ENCODE data around the gene NLGN1. TPM values are rescaled to one million over a fixed set of nuclear protein-coding genes. Genes with fewer than 3 reads are reported as not detected.

NLGN1 gene
- total and polyA plus RNA-seq, 2 of the 13 experiments (the other 11 are each of a cell fraction or from before 2014, with no cell fraction given) = not detected

- CTCF ChIA-PET (ENCODE audit: low intra/inter-chr PET ratio, low total read pairs) = no interaction called here
- no peaks in the 10 kb centered on the region for H3K9me3 ChIP-seq (ENCODE audit: low read length)
- intact Hi-C loops (cut with micrococcal nuclease; ENCODE audit: unreplicated experiment) = no loop called here
- TF ChIP-seq ZXDC (CRISPR knock-in tag; IDR thresholded peaks at IDR 0.05) (no peak), NFIC (IDR thresholded peaks at IDR 0.05; ENCODE audit: low read length) (no peak), RFXAP (CRISPR knock-in tag; IDR thresholded peaks at IDR 0.05; ENCODE audit: borderline replicate concordance) (no peak), ZNF501 (CRISPR knock-in tag; IDR thresholded peaks at IDR 0.05) (no peak), ZNF562 (CRISPR knock-in tag; IDR thresholded peaks at IDR 0.05; ENCODE audit: borderline replicate concordance) (no peak), BCL6 (CRISPR knock-in tag; IDR thresholded peaks at IDR 0.05) (no peak), WIZ (CRISPR knock-in tag; IDR thresholded peaks at IDR 0.05) (no peak), MAZ (IDR thresholded peaks at IDR 0.05; ENCODE audit: borderline replicate concordance, low read depth, low read length) (no peak), MAZ (CRISPR knock-in tag; IDR thresholded peaks at IDR 0.05; ENCODE audit: low read depth) (no peak), ATF5 (CRISPR knock-in tag; IDR thresholded peaks at IDR 0.05; ENCODE audit: low read depth) (no peak), ISX (CRISPR knock-in tag; conservative IDR thresholded peaks at IDR 0.05) (no peak), PLRG1 (conservative IDR thresholded peaks at IDR 0.05) (no peak), SNRNP70 (IDR thresholded peaks at IDR 0.05; ENCODE audit: low read depth, low read length) (no peak), MLX (CRISPR knock-in tag; IDR thresholded peaks at IDR 0.05) (no peak), ZNF598 (CRISPR knock-in tag; IDR thresholded peaks at IDR 0.05; ENCODE audit: borderline replicate concordance) (no peak), ZFP82 (CRISPR knock-in tag; IDR thresholded peaks at IDR 0.05; ENCODE audit: borderline replicate concordance) (no peak), STAG1 (CRISPR knock-in tag; IDR thresholded peaks at IDR 0.05) (no peak), DNMT3B (CRISPR knock-in tag; conservative IDR thresholded peaks at IDR 0.05) (no peak), ZNF605 (CRISPR knock-in tag; IDR thresholded peaks at IDR 0.05) (no peak)
Observed at GRCh38 chr3:173650596-173650995, 253.1 kb downstream of the NLGN1 start.

More at GRCh38 chr3:173650596-173650995, 253.1 kb downstream of the NLGN1 start:
- FAIRE-seq (no peak), DNase-seq (ENCODE audit: low spot score) (no peak), ATAC-seq (no peak)
- Histone ChIP-seq H2AFZ (ENCODE audit: low read length) (no peak overlapping the region), H3K4me3 (replicated peaks in 1 of 3; ENCODE audit: insufficient read depth in 1 of 3, low read depth in 2 of 3, low read length in 3 of 3) (no peak overlapping the region), H3K4me2 (ENCODE audit: low read depth, low read length) (no peak overlapping the region), H3K79me2 (ENCODE audit: insufficient read depth, low read length) (no peaks in the 10 kb centered on the region), H3K27me3 (ENCODE audit: control insufficient read depth in 1 of 2, insufficient read depth in 2 of 2, low read length in 2 of 2) (no peaks in the 10 kb centered on the region), H3K36me3 (replicated peaks in 1 of 2; ENCODE audit: control insufficient read depth in 1 of 2, insufficient read depth in 2 of 2, low read length in 2 of 2) (no peaks in the 10 kb centered on the region), H3K9ac (ENCODE audit: insufficient read depth, low read depth, low read length) (no peak overlapping the region), H4K20me1 (ENCODE audit: insufficient read depth, low read length) (no peaks in the 10 kb centered on the region), H3K4me1 (ENCODE audit: insufficient read depth, low read length) (no peaks in the 10 kb centered on the region), H3K27ac (ENCODE audit: extremely low read length, insufficient read depth, low read length) (no peak overlapping the region)
- WGBS (ENCODE audit: low lambda C conversion rate) = 0% methylated on average over 1 of the region's 1 CpG
- POLR2A ChIA-PET = no interaction called here
- BruUV-seq (replicated peaks) = no TSS peak
- in situ Hi-C loops (cut with HindIII; ENCODE audit: extremely low pct_ligation_motif_present, low pct_unique_long_range_greater_than_20kb) = no loop called here
